HepG2 (cell line): ENCODE results near the gene TBC1D22A. TPM values are rescaled to one million over a fixed set of nuclear protein-coding genes. Genes with fewer than 3 reads are reported as not detected.

ENCODE experiments used
- ATAC-seq: fragments of 200-7000 bp; cut with Tn5 transposase; 3 replicates; pipeline ENCODE4 v1.9.1; 2020; ENCODE audit warnings: mild to moderate bottlenecking, moderate library complexity
- BruUV-seq: library from RNA; stranded (reverse); fragments of 400-500 nt; replicated peaks from 2 replicates; lab custom pipeline; 2021; lab: Mats Ljungman, UMichigan
- CTCF ChIA-PET: fragments of 300-600 bp; formaldehyde crosslinking; extraction: SDS; loops from one replicate; lab custom pipeline; 2021; ENCODE audit warnings: low total read pairs, inconsistent platforms, low intra/inter-chr PET ratio; lab: Yijun Ruan, JAX
- POLR2A ChIA-PET: fragments of 350-600 bp; sonication (Branson Sonifier 250); formaldehyde crosslinking; loops from one replicate; lab custom pipeline; 2020; ENCODE audit warnings: antibody characterized with exemption, inconsistent platforms; lab: Yijun Ruan, JAX
- DNase-seq: peaks from one replicate; pipeline ENCODE4 v3.0.0-alpha.2; 2015; ENCODE audit warnings: low spot score
- FAIRE-seq: peaks from 3 replicates; lab custom pipeline; 2011; peaks lifted over from hg19 to GRCh38; lab: Jason Lieb, UNC
- H2AFZ ChIP-seq: one replicate; pipeline ENCODE4 v1.6.1; 2011; ENCODE audit warnings: low read length, inconsistent platforms
- H3K27ac ChIP-seq: fragments of 300-600 bp; 3 replicates; pipeline ENCODE4 v1.8.0; 2011; ENCODE audit warnings: mixed run types, mild to moderate bottlenecking, mixed read lengths, low read length, inconsistent platforms; ENCODE audit not compliant: insufficient read depth; ENCODE audit errors: extremely low read length
- H3K27me3 ChIP-seq, 2 experiments: fragments of 200-600 bp in 1 of 2; 2 replicates in 1 of 2; 3 replicates in 1 of 2; pipeline versions ENCODE4 v1.6.0 to v1.8.0; 2011; ENCODE audit warnings: low read length in 2 of 2, mild to moderate bottlenecking in 2 of 2, moderate library complexity in 2 of 2, inconsistent platforms in 1 of 2; ENCODE audit not compliant: insufficient read depth in 2 of 2, control insufficient read depth in 1 of 2
- H3K36me3 ChIP-seq, 2 experiments: fragments of 200-600 bp in 1 of 2; replicated peaks in 1 of 2; 2 replicates in 1 of 2; 3 replicates in 1 of 2; pipeline versions ENCODE4 v1.5.1 to v1.8.0; 2011; ENCODE audit warnings: low read length in 2 of 2, inconsistent platforms in 1 of 2; ENCODE audit not compliant: insufficient read depth in 2 of 2, control insufficient read depth in 1 of 2
- H3K4me1 ChIP-seq: 2 replicates; pipeline ENCODE4 v1.5.1; 2012; ENCODE audit warnings: low read length, inconsistent platforms; ENCODE audit not compliant: insufficient read depth
- H3K4me2 ChIP-seq: 2 replicates; pipeline ENCODE4 v1.6.0; 2011; ENCODE audit warnings: low read depth, low read length, inconsistent platforms
- H3K4me3 ChIP-seq, 3 experiments: fragments of 200-600 bp in 1 of 3; sonication (generic), shearing (Covaris generic) in 1 of 3; replicated peaks in 1 of 3; 2 replicates each; pipeline ENCODE4 v1.5.1; 2011 to 2016; ENCODE audit warnings: low read length in 3 of 3, inconsistent platforms in 2 of 3, low read depth in 2 of 3, mild to moderate bottlenecking in 2 of 3, control low read depth in 1 of 3, mixed read lengths in 1 of 3; ENCODE audit not compliant: insufficient read depth in 1 of 3
- H3K79me2 ChIP-seq: one replicate; pipeline ENCODE4 v1.6.1; 2011; ENCODE audit warnings: low read length, inconsistent platforms; ENCODE audit not compliant: insufficient read depth
- H3K9ac ChIP-seq: 2 replicates; pipeline ENCODE4 v1.6.0; 2011; ENCODE audit warnings: mild to moderate bottlenecking, low read depth, low read length, inconsistent platforms; ENCODE audit not compliant: insufficient read depth
- H3K9me3 ChIP-seq: 2 replicates; pipeline ENCODE4 v1.5.1; 2012; ENCODE audit warnings: mild to moderate bottlenecking, low read length
- H4K20me1 ChIP-seq: 2 replicates; pipeline ENCODE4 v1.6.0; 2011; ENCODE audit warnings: inconsistent platforms, mild to moderate bottlenecking, low read length, moderate library complexity; ENCODE audit not compliant: insufficient read depth
- CEBPG ChIP-seq: IDR thresholded peaks from 2 replicates; pipeline ENCODE4 v1.6.1; 2016
- HNRNPL ChIP-seq: fragments of 200-400 bp; formaldehyde crosslinking; IDR thresholded peaks from 2 replicates; pipeline ENCODE4 v1.6.1; 2017; ENCODE audit warnings: mild to moderate bottlenecking, low read depth, low read length
- MAFK ChIP-seq, 2 experiments: IDR thresholded peaks in 1 of 2; conservative IDR thresholded peaks in 1 of 2; 2 replicates each; pipeline ENCODE4 v1.6.1; 2011; ENCODE audit warnings: improper control_type of control experiment in 2 of 2, low read length in 2 of 2
- NAIF1 ChIP-seq: sonication (generic); formaldehyde crosslinking; IDR thresholded peaks from 2 replicates; pipeline ENCODE4 v1.5.0; 2020; ENCODE audit warnings: mild to moderate bottlenecking, missing genetic modification reagents, borderline replicate concordance
- PHF21A ChIP-seq: sonication (generic); formaldehyde crosslinking; IDR thresholded peaks from 2 replicates; pipeline ENCODE4 v1.5.0; 2020; ENCODE audit warnings: mild to moderate bottlenecking, missing genetic modification reagents
- PPARG ChIP-seq: conservative IDR thresholded peaks from 2 replicates; pipeline ENCODE4 v1.6.1; 2016; ENCODE audit warnings: missing biosample characterization, missing genetic modification reagents
- SCMH1 ChIP-seq: sonication (generic); formaldehyde crosslinking; IDR thresholded peaks from 2 replicates; pipeline ENCODE4 v1.9.0; 2021; ENCODE audit warnings: missing genetic modification reagents, mild to moderate bottlenecking, borderline replicate concordance
- TMF1 ChIP-seq: sonication (generic); formaldehyde crosslinking; IDR thresholded peaks from 2 replicates; pipeline ENCODE4 v1.8.1; 2022; ENCODE audit warnings: low read depth, missing genetic modification reagents
- ZC3H4 ChIP-seq: sonication (generic); formaldehyde crosslinking; IDR thresholded peaks from 2 replicates; pipeline ENCODE4 v1.4.0; 2020; ENCODE audit warnings: missing genetic modification reagents, borderline replicate concordance
- ZNF768 ChIP-seq: sonication (generic); formaldehyde crosslinking; IDR thresholded peaks from 2 replicates; pipeline ENCODE4 v1.4.0; 2020; ENCODE audit warnings: missing genetic modification reagents
- WGBS: methylation state at CpG from one replicate; pipeline ENCODE4 v1.1.6; 2017; ENCODE audit warnings: low lambda C conversion rate; 5-methylcytosine and 5-hydroxymethylcytosine counted together
- in situ Hi-C: cut with HindIII; loops from 2 replicates; pipeline ENCODE4 v1.10.0; 2017; ENCODE audit warnings: low pct_unique_long_range_greater_than_20kb; ENCODE audit not compliant: extremely low pct_ligation_motif_present
- intact Hi-C: fragments of 100-400 bp; cut with micrococcal nuclease; formaldehyde crosslinking; loops from one replicate; pipeline ENCODE4 v1.10.0; 2022; ENCODE audit not compliant: unreplicated experiment
- polyA plus RNA-seq, 8 experiments: library from polyadenylated mRNA; depleted of rRNA in 3 of 8; stranded (reverse) in 7 of 8; unstranded in 1 of 8; fragments of >200 nt; fragmentation: Illumina TruSeq in 4 of 8; extraction: Trizol in 4 of 8; gene quantifications; 2 replicates each; pipeline versions ENCODE4 v1.2.1 to v1.2.3, GENCODE V29; 2011 to 2016; ENCODE audit warnings: low read depth in 4 of 8, missing spikeins in 1 of 8, mixed read lengths in 1 of 8; ENCODE audit not compliant: insufficient read depth in 1 of 8
- total RNA-seq, 5 experiments: library from RNA; depleted of rRNA; stranded (reverse); fragments of >200 nt; fragmentation: Illumina TruSeq; extraction: Trizol; gene quantifications; 2 replicates each; pipeline ENCODE4 v1.2.3, GENCODE V29; 2016; ENCODE audit warnings: low read depth in 1 of 5
- TF ChIP-seq, protein P1 (sequence below): sonication (generic); formaldehyde crosslinking; IDR thresholded peaks from 2 replicates; pipeline ENCODE4 v1.8.1; 2023; ENCODE audit warnings: missing genetic modification reagents, mild to moderate bottlenecking, borderline replicate concordance
- TF ChIP-seq, protein P2 (sequence below): IDR thresholded peaks from 2 replicates; pipeline ENCODE4 v1.6.1; 2012; ENCODE audit warnings: low read depth, low read length, improper control_type of control experiment
- TF ChIP-seq, protein P3 (sequence below): sonication (generic); formaldehyde crosslinking; IDR thresholded peaks from 2 replicates; pipeline ENCODE4 v1.4.0; 2020; ENCODE audit warnings: missing genetic modification reagents
- TF ChIP-seq, protein P4 (sequence below): sonication (generic); formaldehyde crosslinking; IDR thresholded peaks from 2 replicates; pipeline ENCODE4 v1.8.0; 2022; ENCODE audit warnings: mild to moderate bottlenecking, missing genetic modification reagents, borderline replicate concordance
- TF ChIP-seq, protein P5 (sequence below): sonication (generic); formaldehyde crosslinking; IDR thresholded peaks from 2 replicates; pipeline ENCODE4 v1.4.0; 2020; ENCODE audit warnings: mild to moderate bottlenecking, missing genetic modification reagents

The TBC1D22A gene
- total and polyA plus RNA-seq, 2 of the 13 experiments (the other 11 are each of a cell fraction or from before 2014, with no cell fraction given), result 17.3 to 18.0 TPM

DNA sequence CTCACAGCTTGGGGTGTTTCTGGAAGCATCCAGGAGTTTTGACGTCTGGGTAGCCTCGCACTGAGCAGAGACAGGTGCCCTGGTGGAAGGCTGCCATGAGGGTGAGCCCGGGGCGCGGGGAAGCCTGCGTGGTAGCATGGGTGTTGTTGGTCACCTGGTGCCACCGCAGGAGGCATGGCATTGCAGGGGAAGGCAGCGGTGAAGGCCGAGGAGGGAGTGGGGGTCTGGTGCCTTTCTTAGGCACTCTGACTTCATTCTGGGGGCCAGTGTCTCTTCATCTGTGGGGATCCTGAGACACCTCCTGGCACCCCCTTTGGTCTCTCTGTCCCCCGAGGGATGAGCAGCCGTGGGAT lies 271.2 kb downstream of the TBC1D22A start:
- peaks cover 2 to 5% of the 10 kb centered on the region in 2 experiments; a peak in 3 of 5 replicates for H3K36me3 ChIP-seq
- H3K9me3 ChIP-seq, result no peaks in the 10 kb centered on the region
- H3K4me3 ChIP-seq, result no peak overlapping the region
- no peaks in the 10 kb centered on the region for H3K79me2 ChIP-seq
- no peaks in the 10 kb centered on the region; the same call in 1 of the 2 replicates for H4K20me1 ChIP-seq
- WGBS, result 98% methylated on average over 11 of the region's 11 CpGs
- H3K27ac ChIP-seq, result no peak overlapping the region
- no TSS peak for BruUV-seq
- POLR2A ChIA-PET, result no interaction called here
- peaks cover 7% of the 10 kb centered on the region for H3K4me1 ChIP-seq
- intact Hi-C loops, result no loop called here
- DNase-seq, result no peak
- H3K4me2 ChIP-seq, result no peak overlapping the region
- no peak for FAIRE-seq
- in situ Hi-C loops, result no loop called here
- H2AFZ ChIP-seq, result no peak overlapping the region
- CTCF ChIA-PET, result no interaction called here
- H3K9ac ChIP-seq, result no peak overlapping the region
- ATAC-seq, result no peak
- H3K27me3 ChIP-seq, result no peaks in the 10 kb centered on the region
- TF ChIP-seq PHF21A, result no peak
- TF ChIP-seq, protein P1, sequence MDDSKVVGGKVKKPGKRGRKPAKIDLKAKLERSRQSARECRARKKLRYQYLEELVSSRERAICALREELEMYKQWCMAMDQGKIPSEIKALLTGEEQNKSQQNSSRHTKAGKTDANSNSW (CRISPR knock-in tag), result no peak
- TF ChIP-seq ZNF768, result no peak
- TF ChIP-seq SCMH1 (CRISPR knock-in tag), result no peak
- TF ChIP-seq HNRNPL, result no peak
- no peak for TF ChIP-seq CEBPG (CRISPR knock-in tag)
- TF ChIP-seq, protein P2, sequence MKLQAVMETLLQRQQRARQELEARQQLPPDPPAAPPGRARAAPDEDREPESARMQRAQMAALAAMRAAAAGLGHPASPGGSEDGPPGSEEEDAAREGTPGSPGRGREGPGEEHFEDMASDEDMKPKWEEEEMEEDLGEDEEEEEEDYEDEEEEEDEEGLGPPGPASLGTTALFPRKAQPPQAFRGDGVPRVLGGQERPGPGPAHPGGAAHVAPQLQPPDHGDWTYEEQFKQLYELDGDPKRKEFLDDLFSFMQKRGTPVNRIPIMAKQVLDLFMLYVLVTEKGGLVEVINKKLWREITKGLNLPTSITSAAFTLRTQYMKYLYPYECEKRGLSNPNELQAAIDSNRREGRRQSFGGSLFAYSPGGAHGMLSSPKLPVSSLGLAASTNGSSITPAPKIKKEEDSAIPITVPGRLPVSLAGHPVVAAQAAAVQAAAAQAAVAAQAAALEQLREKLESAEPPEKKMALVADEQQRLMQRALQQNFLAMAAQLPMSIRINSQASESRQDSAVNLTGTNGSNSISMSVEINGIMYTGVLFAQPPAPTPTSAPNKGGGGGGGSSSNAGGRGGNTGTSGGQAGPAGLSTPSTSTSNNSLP, result no peak
- TF ChIP-seq PPARG, result no peak
- no peak for TF ChIP-seq NAIF1 (CRISPR knock-in tag)
- TF ChIP-seq, protein P3, sequence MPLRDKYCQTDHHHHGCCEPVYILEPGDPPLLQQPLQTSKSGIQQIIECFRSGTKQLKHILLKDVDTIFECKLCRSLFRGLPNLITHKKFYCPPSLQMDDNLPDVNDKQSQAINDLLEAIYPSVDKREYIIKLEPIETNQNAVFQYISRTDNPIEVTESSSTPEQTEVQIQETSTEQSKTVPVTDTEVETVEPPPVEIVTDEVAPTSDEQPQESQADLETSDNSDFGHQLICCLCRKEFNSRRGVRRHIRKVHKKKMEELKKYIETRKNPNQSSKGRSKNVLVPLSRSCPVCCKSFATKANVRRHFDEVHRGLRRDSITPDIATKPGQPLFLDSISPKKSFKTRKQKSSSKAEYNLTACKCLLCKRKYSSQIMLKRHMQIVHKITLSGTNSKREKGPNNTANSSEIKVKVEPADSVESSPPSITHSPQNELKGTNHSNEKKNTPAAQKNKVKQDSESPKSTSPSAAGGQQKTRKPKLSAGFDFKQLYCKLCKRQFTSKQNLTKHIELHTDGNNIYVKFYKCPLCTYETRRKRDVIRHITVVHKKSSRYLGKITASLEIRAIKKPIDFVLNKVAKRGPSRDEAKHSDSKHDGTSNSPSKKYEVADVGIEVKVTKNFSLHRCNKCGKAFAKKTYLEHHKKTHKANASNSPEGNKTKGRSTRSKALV (CRISPR knock-in tag), result no peak
- TF ChIP-seq, protein P4, sequence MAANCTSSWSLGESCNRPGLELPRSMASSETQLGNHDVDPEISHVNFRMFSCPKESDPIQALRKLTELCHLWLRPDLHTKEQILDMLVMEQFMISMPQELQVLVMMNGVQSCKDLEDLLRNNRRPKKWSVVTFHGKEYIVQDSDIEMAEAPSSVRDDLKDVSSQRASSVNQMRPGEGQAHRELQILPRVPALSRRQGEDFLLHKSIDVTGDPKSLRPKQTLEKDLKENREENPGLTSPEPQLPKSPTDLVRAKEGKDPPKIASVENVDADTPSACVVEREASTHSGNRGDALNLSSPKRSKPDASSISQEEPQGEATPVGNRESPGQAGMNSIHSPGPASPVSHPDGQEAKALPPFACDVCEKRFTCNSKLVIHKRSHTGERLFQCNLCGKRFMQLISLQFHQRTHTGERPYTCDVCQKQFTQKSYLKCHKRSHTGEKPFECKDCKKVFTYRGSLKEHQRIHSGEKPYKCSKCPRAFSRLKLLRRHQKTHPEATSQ (CRISPR knock-in tag), result no peak
- no peak for TF ChIP-seq TMF1 (CRISPR knock-in tag)
- TF ChIP-seq, protein P5, sequence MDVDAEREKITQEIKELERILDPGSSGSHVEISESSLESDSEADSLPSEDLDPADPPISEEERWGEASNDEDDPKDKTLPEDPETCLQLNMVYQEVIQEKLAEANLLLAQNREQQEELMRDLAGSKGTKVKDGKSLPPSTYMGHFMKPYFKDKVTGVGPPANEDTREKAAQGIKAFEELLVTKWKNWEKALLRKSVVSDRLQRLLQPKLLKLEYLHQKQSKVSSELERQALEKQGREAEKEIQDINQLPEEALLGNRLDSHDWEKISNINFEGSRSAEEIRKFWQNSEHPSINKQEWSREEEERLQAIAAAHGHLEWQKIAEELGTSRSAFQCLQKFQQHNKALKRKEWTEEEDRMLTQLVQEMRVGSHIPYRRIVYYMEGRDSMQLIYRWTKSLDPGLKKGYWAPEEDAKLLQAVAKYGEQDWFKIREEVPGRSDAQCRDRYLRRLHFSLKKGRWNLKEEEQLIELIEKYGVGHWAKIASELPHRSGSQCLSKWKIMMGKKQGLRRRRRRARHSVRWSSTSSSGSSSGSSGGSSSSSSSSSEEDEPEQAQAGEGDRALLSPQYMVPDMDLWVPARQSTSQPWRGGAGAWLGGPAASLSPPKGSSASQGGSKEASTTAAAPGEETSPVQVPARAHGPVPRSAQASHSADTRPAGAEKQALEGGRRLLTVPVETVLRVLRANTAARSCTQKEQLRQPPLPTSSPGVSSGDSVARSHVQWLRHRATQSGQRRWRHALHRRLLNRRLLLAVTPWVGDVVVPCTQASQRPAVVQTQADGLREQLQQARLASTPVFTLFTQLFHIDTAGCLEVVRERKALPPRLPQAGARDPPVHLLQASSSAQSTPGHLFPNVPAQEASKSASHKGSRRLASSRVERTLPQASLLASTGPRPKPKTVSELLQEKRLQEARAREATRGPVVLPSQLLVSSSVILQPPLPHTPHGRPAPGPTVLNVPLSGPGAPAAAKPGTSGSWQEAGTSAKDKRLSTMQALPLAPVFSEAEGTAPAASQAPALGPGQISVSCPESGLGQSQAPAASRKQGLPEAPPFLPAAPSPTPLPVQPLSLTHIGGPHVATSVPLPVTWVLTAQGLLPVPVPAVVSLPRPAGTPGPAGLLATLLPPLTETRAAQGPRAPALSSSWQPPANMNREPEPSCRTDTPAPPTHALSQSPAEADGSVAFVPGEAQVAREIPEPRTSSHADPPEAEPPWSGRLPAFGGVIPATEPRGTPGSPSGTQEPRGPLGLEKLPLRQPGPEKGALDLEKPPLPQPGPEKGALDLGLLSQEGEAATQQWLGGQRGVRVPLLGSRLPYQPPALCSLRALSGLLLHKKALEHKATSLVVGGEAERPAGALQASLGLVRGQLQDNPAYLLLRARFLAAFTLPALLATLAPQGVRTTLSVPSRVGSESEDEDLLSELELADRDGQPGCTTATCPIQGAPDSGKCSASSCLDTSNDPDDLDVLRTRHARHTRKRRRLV (CRISPR knock-in tag), result no peak
- no peak for TF ChIP-seq MAFK (conservative IDR thresholded peaks at IDR 0.05 in 1 of 2, IDR thresholded peaks at IDR 0.05 in 1 of 2; ENCODE audit: low read length in 2 of 2)
- no peak for TF ChIP-seq ZC3H4 (CRISPR knock-in tag)
